Natural killer cell (primary cell): ENCODE data around the gene CCRL2. TPM values are rescaled to one million over a fixed set of nuclear protein-coding genes. Genes with fewer than 3 reads are reported as not detected.

ENCODE experiments used
- ATAC-seq, 3 donors: fragments of 150-1000 bp in 2 of 3; fragments of 200-7000 bp in 1 of 3; cut with Tn5 transposase; 1 replicate in 1 of 3; 2 replicates in 2 of 3; pipeline ENCODE4 v1.10.0; 2021; ENCODE audit warnings: mild to moderate bottlenecking in 2 of 3, moderate library complexity in 2 of 3
- DNase-seq, 2 donors: peaks; one replicate each; pipeline versions ENCODE4 v3.0.0 to v3.0.0-alpha.2; 2013 to 2021; ENCODE audit warnings: mixed read lengths in 1 of 2
- H3K27ac ChIP-seq: one replicate; pipeline ENCODE4 v1.5.1; 2013; ENCODE audit warnings: mild to moderate bottlenecking, low read length
- H3K27me3 ChIP-seq: one replicate; pipeline ENCODE4 v1.6.1; 2013; ENCODE audit warnings: low read length; ENCODE audit not compliant: control insufficient read depth, insufficient read depth
- H3K36me3 ChIP-seq: one replicate; pipeline ENCODE4 v1.6.1; 2013; ENCODE audit warnings: low read length; ENCODE audit not compliant: control insufficient read depth, insufficient read depth
- H3K4me1 ChIP-seq: one replicate; pipeline ENCODE4 v1.6.1; 2013; ENCODE audit warnings: low read length; ENCODE audit not compliant: control insufficient read depth, insufficient read depth
- H3K4me3 ChIP-seq: one replicate; pipeline ENCODE4 v1.5.1; 2013; ENCODE audit warnings: low read length
- H3K9me3 ChIP-seq: one replicate; pipeline ENCODE4 v1.6.1; 2013; ENCODE audit warnings: low read length; ENCODE audit not compliant: control insufficient read depth, insufficient read depth
- H3K27ac Mint-ChIP-seq, 2 donors: one replicate each; pipeline ENCODE4 v1.8.0; 2022; ENCODE audit warnings: mild to moderate bottlenecking in 2 of 2, mixed read lengths in 2 of 2, moderate library complexity in 1 of 2
- H3K27me3 Mint-ChIP-seq, 2 donors: one replicate each; pipeline ENCODE4 v1.8.0; 2022; ENCODE audit warnings: low read depth in 2 of 2, mixed read lengths in 2 of 2
- H3K36me3 Mint-ChIP-seq: one replicate; pipeline ENCODE4 v1.8.0; 2022; ENCODE audit warnings: mixed read lengths
- H3K4me1 Mint-ChIP-seq, 2 donors: one replicate each; pipeline ENCODE4 v1.8.0; 2022; ENCODE audit warnings: mixed read lengths in 2 of 2
- H3K4me3 Mint-ChIP-seq: one replicate; pipeline ENCODE4 v1.8.0; 2022; ENCODE audit warnings: mild to moderate bottlenecking, moderate library complexity, mixed read lengths
- H3K9me3 Mint-ChIP-seq, 2 donors: one replicate each; pipeline ENCODE4 v1.8.0; 2022; ENCODE audit warnings: mixed read lengths in 2 of 2
- WGBS: methylation state at CpG from one replicate; pipeline ENCODE4 v1.1.7; 2013; ENCODE audit warnings: missing lambda C conversion rate; ENCODE audit not compliant: insufficient coverage; 5-methylcytosine and 5-hydroxymethylcytosine counted together
- intact Hi-C: fragments of 100-400 bp; cut with micrococcal nuclease; formaldehyde crosslinking; loops from one replicate; pipeline ENCODE4 v1.14.2; 2022
- total RNA-seq, 4 donors: library from RNA; stranded (reverse); fragments of 120-200 nt in 1 of 4; gene quantifications; one replicate each; pipeline versions ENCODE4 v1.2.3 to v1.2.4, GENCODE V29; 2013 to 2022
- TF ChIP-seq, protein P1 (sequence below): fragments of 200-600 bp; IDR thresholded peaks from one replicate; pipeline ENCODE4 v1.8.0; 2022; ENCODE audit warnings: antibody characterized with exemption

The CCRL2 gene
- total RNA-seq, 3 donors from 2014 or later (not counting 1 experiment from before 2014, with no cell fraction given): 3.0 to 4.6 (median 3.8) TPM

- 42% methylated on average over 10 of the region's 10 CpGs for WGBS
- no peak overlapping the region for H3K27ac ChIP-seq
- no peak for ATAC-seq
- Mint-ChIP-seq H3K27me3 (peaks cover 0 to 3% of the 10 kb centered on the region in 2 donors), H3K36me3 (no peaks in the 10 kb centered on the region), H3K4me3 (no peak overlapping the region), H3K4me1 (no peaks in the 10 kb centered on the region), H3K27ac (no peak overlapping the region), H3K9me3 (no peaks in the 10 kb centered on the region)
- H3K36me3 ChIP-seq: no peaks in the 10 kb centered on the region
- H3K4me3 ChIP-seq: no peak overlapping the region
- intact Hi-C loops: no loop called here
- H3K9me3 ChIP-seq: no peaks in the 10 kb centered on the region
- no peak for DNase-seq
- H3K27me3 ChIP-seq: no peaks in the 10 kb centered on the region
- no peaks in the 10 kb centered on the region for H3K4me1 ChIP-seq
- TF ChIP-seq, protein P1, sequence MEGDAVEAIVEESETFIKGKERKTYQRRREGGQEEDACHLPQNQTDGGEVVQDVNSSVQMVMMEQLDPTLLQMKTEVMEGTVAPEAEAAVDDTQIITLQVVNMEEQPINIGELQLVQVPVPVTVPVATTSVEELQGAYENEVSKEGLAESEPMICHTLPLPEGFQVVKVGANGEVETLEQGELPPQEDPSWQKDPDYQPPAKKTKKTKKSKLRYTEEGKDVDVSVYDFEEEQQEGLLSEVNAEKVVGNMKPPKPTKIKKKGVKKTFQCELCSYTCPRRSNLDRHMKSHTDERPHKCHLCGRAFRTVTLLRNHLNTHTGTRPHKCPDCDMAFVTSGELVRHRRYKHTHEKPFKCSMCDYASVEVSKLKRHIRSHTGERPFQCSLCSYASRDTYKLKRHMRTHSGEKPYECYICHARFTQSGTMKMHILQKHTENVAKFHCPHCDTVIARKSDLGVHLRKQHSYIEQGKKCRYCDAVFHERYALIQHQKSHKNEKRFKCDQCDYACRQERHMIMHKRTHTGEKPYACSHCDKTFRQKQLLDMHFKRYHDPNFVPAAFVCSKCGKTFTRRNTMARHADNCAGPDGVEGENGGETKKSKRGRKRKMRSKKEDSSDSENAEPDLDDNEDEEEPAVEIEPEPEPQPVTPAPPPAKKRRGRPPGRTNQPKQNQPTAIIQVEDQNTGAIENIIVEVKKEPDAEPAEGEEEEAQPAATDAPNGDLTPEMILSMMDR: no peak
Measured at GRCh38 chr3:46416125-46416810, 9.2 kb downstream of the CCRL2 start.

DNA sequence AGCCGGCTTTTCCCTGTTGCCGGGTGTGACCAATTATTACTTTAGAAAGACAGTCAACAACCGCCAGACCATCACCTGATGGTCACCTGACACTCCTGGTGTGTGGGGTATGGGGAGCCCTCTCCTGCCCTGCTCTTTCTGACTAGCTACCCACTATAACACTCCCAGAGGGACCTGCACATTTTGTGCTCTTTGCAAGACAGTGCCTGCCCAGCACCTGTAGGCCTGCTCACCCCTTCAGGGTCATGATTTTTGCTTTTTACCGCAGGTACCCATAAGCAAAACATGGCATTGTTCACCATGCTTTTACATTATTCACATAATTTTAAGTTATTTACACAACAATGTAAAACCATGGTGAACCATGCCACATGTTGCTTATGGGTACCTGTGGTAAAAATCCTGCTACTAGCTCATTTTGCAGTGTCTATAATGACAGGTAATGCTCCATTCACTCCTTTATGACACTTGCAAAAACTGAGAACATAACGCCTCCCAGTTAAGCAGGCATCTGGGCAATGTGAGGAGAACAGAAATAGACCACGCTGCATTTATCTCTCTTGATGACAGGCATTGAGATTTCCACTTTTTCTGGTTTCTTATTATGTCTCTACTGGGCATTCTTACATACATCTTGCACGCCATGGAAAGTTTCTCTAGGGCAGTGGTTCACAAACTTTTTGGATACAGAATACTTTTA lies 9.9 kb downstream of the CCRL2 start:
- Histone ChIP-seq H3K4me3 (no peak overlapping the region), H3K4me1 (no peaks in the 10 kb centered on the region), H3K27ac (no peak overlapping the region), H3K27me3 (no peaks in the 10 kb centered on the region), H3K9me3 (no peaks in the 10 kb centered on the region), H3K36me3 (no peaks in the 10 kb centered on the region)
- no peaks in the 10 kb centered on the region for H3K4me1 Mint-ChIP-seq
- intact Hi-C loops: no loop called here
- TF ChIP-seq, protein P1: no peak
- H3K27ac Mint-ChIP-seq: no peak overlapping the region
- no peak for DNase-seq
- H3K9me3 Mint-ChIP-seq: no peaks in the 10 kb centered on the region
- no peak overlapping the region for H3K4me3 Mint-ChIP-seq
- no peak for ATAC-seq
- 84% methylated on average over 6 of the region's 7 CpGs for WGBS
- peaks cover 0 to 3% of the 10 kb centered on the region in 2 donors for H3K27me3 Mint-ChIP-seq
- H3K36me3 Mint-ChIP-seq: no peaks in the 10 kb centered on the region

- WGBS: 79% methylated on average over 9 of the region's 9 CpGs
- H3K4me3 ChIP-seq: no peak overlapping the region
- no peaks in the 10 kb centered on the region for H3K9me3 Mint-ChIP-seq
- no peaks in the 10 kb centered on the region for H3K4me1 Mint-ChIP-seq
- H3K4me3 Mint-ChIP-seq: no peak overlapping the region
- H3K27ac ChIP-seq: no peak overlapping the region
- ATAC-seq (no peak), DNase-seq (no peak)
- H3K27me3 ChIP-seq: no peaks in the 10 kb centered on the region
- no peaks in the 10 kb centered on the region for H3K36me3 ChIP-seq
- TF ChIP-seq, protein P1: no peak
- H3K36me3 Mint-ChIP-seq: no peaks in the 10 kb centered on the region
- intact Hi-C loops: no loop called here
- H3K9me3 ChIP-seq: no peaks in the 10 kb centered on the region
- no peaks in the 10 kb centered on the region for H3K4me1 ChIP-seq
- no peak overlapping the region for H3K27ac Mint-ChIP-seq
- peaks cover 0 to 3% of the 10 kb centered on the region in 2 donors for H3K27me3 Mint-ChIP-seq
Measured at GRCh38 chr3:46417841-46418611, 11.0 kb downstream of the CCRL2 start.
